HEK293 (cell line): ENCODE measurements around the gene CHID1.

Experiments
- BCL11B ChIP-seq: fragments of 450-650 bp; formaldehyde crosslinking; IDR thresholded peaks from 2 replicates; pipeline ENCODE4 v1.5.1; 2016; ENCODE audit warnings: low read depth, missing biosample characterization, missing genetic modification characterization
- TCF7L2 ChIP-seq: IDR thresholded peaks from 2 replicates; pipeline ENCODE4 v1.6.1; 2011; ENCODE audit warnings: low read depth, mild to moderate bottlenecking, inconsistent platforms, low read length, moderate library complexity, borderline replicate concordance
- YY1 ChIP-seq: fragments of 450-650 bp; formaldehyde crosslinking; IDR thresholded peaks from 2 replicates; pipeline ENCODE4 v1.5.1; 2018; ENCODE audit warnings: missing biosample characterization, missing genetic modification characterization
- ZBTB21 ChIP-seq: fragments of 450-650 bp; formaldehyde crosslinking; IDR thresholded peaks from 2 replicates; pipeline ENCODE4 v1.5.1; 2017; ENCODE audit warnings: missing biosample characterization, missing genetic modification characterization
- ZNF274 ChIP-seq, 2 experiments: fragments of 200-500 bp in 1 of 2; fragments of 450-650 bp in 1 of 2; sonication (Bioruptor generic) in 1 of 2; formaldehyde crosslinking in 1 of 2; IDR thresholded peaks; 2 replicates each; pipeline versions ENCODE4 v1.5.1 to v1.6.1; 2014 to 2016; ENCODE audit warnings: borderline replicate concordance in 1 of 2, inconsistent platforms in 1 of 2, low read length in 1 of 2, missing biosample characterization in 1 of 2, missing genetic modification characterization in 1 of 2
- ZNF707 ChIP-seq: fragments of 450-650 bp; formaldehyde crosslinking; IDR thresholded peaks from 2 replicates; pipeline ENCODE4 v1.5.1; 2016; ENCODE audit warnings: missing biosample characterization, missing genetic modification characterization
- TF ChIP-seq, protein P1 (sequence below): fragments of 450-650 bp; formaldehyde crosslinking; IDR thresholded peaks from 2 replicates; pipeline ENCODE4 v1.5.1; 2016; ENCODE audit warnings: missing biosample characterization, missing genetic modification characterization
- TF ChIP-seq, protein P2 (sequence below): fragments of 450-650 bp; formaldehyde crosslinking; IDR thresholded peaks from 2 replicates; pipeline ENCODE4 v1.5.1; 2016; ENCODE audit warnings: missing biosample characterization, missing genetic modification characterization

GRCh38 chr11:862081-862661 is 48.4 kb downstream of the CHID1 start:
- TF ChIP-seq ZBTB21 (tag by site-specific recombination) (no peak), YY1 (no peak), ZNF274 (IDR thresholded peaks at IDR 0.05; ENCODE audit: low read length) (no peak), ZNF274 (tag by site-specific recombination; IDR thresholded peaks at IDR 0.05; ENCODE audit: borderline replicate concordance) (no peak), BCL11B (peak; percentile 50; the same call in 1 of the 2 replicates), ZNF707 (no peak), TCF7L2 (no peak)
- TF ChIP-seq, protein P1, sequence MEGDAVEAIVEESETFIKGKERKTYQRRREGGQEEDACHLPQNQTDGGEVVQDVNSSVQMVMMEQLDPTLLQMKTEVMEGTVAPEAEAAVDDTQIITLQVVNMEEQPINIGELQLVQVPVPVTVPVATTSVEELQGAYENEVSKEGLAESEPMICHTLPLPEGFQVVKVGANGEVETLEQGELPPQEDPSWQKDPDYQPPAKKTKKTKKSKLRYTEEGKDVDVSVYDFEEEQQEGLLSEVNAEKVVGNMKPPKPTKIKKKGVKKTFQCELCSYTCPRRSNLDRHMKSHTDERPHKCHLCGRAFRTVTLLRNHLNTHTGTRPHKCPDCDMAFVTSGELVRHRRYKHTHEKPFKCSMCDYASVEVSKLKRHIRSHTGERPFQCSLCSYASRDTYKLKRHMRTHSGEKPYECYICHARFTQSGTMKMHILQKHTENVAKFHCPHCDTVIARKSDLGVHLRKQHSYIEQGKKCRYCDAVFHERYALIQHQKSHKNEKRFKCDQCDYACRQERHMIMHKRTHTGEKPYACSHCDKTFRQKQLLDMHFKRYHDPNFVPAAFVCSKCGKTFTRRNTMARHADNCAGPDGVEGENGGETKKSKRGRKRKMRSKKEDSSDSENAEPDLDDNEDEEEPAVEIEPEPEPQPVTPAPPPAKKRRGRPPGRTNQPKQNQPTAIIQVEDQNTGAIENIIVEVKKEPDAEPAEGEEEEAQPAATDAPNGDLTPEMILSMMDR (tag by site-specific recombination) = no peak
- TF ChIP-seq, protein P2, sequence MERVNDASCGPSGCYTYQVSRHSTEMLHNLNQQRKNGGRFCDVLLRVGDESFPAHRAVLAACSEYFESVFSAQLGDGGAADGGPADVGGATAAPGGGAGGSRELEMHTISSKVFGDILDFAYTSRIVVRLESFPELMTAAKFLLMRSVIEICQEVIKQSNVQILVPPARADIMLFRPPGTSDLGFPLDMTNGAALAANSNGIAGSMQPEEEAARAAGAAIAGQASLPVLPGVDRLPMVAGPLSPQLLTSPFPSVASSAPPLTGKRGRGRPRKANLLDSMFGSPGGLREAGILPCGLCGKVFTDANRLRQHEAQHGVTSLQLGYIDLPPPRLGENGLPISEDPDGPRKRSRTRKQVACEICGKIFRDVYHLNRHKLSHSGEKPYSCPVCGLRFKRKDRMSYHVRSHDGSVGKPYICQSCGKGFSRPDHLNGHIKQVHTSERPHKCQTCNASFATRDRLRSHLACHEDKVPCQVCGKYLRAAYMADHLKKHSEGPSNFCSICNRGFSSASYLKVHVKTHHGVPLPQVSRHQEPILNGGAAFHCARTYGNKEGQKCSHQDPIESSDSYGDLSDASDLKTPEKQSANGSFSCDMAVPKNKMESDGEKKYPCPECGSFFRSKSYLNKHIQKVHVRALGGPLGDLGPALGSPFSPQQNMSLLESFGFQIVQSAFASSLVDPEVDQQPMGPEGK = peak; percentile 15; the same call in 1 of the 2 replicates
